Neural progenitor cell (in vitro differentiated cells): ENCODE results near the gene MRPS9. TPM values are rescaled to one million over a fixed set of nuclear protein-coding genes. Genes with fewer than 3 reads are reported as not detected.

Experiments
- DNase-seq: peaks from one replicate; pipeline ENCODE4 v3.0.0-alpha.2; 2016; ENCODE audit warnings: low spot score
- H2AFZ ChIP-seq: fragments of 200-600 bp; sonication (generic); replicated peaks from 2 replicates; pipeline ENCODE4 v1.6.1; 2016; ENCODE audit warnings: antibody characterized with exemption
- H3F3A ChIP-seq: fragments of 200-600 bp; sonication (generic); 2 replicates; pipeline ENCODE4 v1.6.1; 2016; ENCODE audit warnings: antibody characterized with exemption, low read depth
- H3K27ac ChIP-seq: fragments of 200-600 bp; sonication (generic); 2 replicates; pipeline ENCODE4 v1.5.1; 2016; ENCODE audit warnings: mild to moderate bottlenecking
- H3K27me3 ChIP-seq: fragments of 200-600 bp; sonication (generic); 2 replicates; pipeline ENCODE4 v1.6.1; 2016; ENCODE audit warnings: mild to moderate bottlenecking, moderate library complexity
- H3K36me3 ChIP-seq: fragments of 200-600 bp; sonication (generic); 2 replicates; pipeline ENCODE4 v1.5.1; 2016
- H3K4me1 ChIP-seq: fragments of 200-600 bp; sonication (generic); 2 replicates; pipeline ENCODE4 v1.6.1; 2016; ENCODE audit warnings: mixed run types
- H3K4me2 ChIP-seq: fragments of 200-600 bp; sonication (generic); 2 replicates; pipeline ENCODE4 v1.6.1; 2016
- H3K4me3 ChIP-seq: fragments of 200-600 bp; sonication (generic); 2 replicates; pipeline ENCODE4 v1.5.1; 2016
- H3K79me2 ChIP-seq: fragments of 200-600 bp; sonication (generic); 2 replicates; pipeline ENCODE4 v1.6.1; 2016; ENCODE audit warnings: low read depth
- H3K9ac ChIP-seq: fragments of 200-600 bp; sonication (generic); 2 replicates; pipeline ENCODE4 v1.6.1; 2016
- H3K9me3 ChIP-seq: fragments of 200-600 bp; sonication (generic); 2 replicates; pipeline ENCODE4 v1.5.1; 2016; ENCODE audit warnings: low read depth
- H4K20me1 ChIP-seq: fragments of 200-600 bp; sonication (generic); 2 replicates; pipeline ENCODE4 v1.6.1; 2016; ENCODE audit warnings: low read depth
- H3K27ac Mint-ChIP-seq: 3 replicates; pipeline ENCODE4 v1.8.0; 2021; ENCODE audit warnings: mixed read lengths
- H3K27me3 Mint-ChIP-seq: 2 replicates; pipeline ENCODE4 v1.8.0; 2022; ENCODE audit warnings: low read depth, mild to moderate bottlenecking, inconsistent platforms, moderate library complexity, mixed read lengths; ENCODE audit not compliant: insufficient read depth
- H3K36me3 Mint-ChIP-seq: 3 replicates; pipeline ENCODE4 v1.8.0; 2021; ENCODE audit warnings: mixed read lengths
- H3K4me1 Mint-ChIP-seq: 3 replicates; pipeline ENCODE4 v1.8.0; 2021; ENCODE audit warnings: mixed read lengths
- H3K4me3 Mint-ChIP-seq: 3 replicates; pipeline ENCODE4 v1.8.0; 2021; ENCODE audit warnings: mild to moderate bottlenecking, moderate library complexity, mixed read lengths
- H3K9me3 Mint-ChIP-seq: 3 replicates; pipeline ENCODE4 v1.8.0; 2020; ENCODE audit warnings: mixed read lengths
- CTCF ChIP-seq: fragments of 200-600 bp; sonication (generic); IDR thresholded peaks from 2 replicates; pipeline ENCODE4 v1.5.1; 2017; ENCODE audit warnings: antibody characterized with exemption, mild to moderate bottlenecking
- EZH2 ChIP-seq: fragments of 200-600 bp; sonication (generic); IDR thresholded peaks from 2 replicates; pipeline ENCODE4 v1.6.1; 2017; ENCODE audit warnings: antibody characterized with exemption, mild to moderate bottlenecking, moderate library complexity
- EZH2phosphoT487 ChIP-seq: fragments of 200-600 bp; sonication (generic); IDR thresholded peaks from 2 replicates; pipeline ENCODE4 v1.6.1; 2017; ENCODE audit warnings: antibody characterized with exemption
- total RNA-seq: library from RNA; depleted of rRNA; stranded (reverse); fragments of >200 nt; gene quantifications from 2 replicates; pipeline ENCODE4 v1.2.3, GENCODE V29; 2015; ENCODE audit warnings: low replicate concordance

The MRPS9 gene
- total RNA-seq, 1 donor from 2014 or later, result 78.0 TPM

GRCh38 chr2:105070010-105070865 lies 32.4 kb downstream of the MRPS9 start:
- Histone ChIP-seq H3K4me3 (no peak overlapping the region), H3K4me2 (no peak overlapping the region), H3F3A (no peaks in the 10 kb centered on the region), H3K9me3 (no peaks in the 10 kb centered on the region), H2AFZ (no peak overlapping the region), H3K4me1 (peaks cover 13% of the 10 kb centered on the region), H4K20me1 (peaks cover 12% of the 10 kb centered on the region), H3K36me3 (no peaks in the 10 kb centered on the region), H3K79me2 (peaks cover 37% of the 10 kb centered on the region), H3K27ac (no peak overlapping the region), H3K27me3 (no peaks in the 10 kb centered on the region), H3K9ac (no peak overlapping the region)
- Mint-ChIP-seq H3K27me3 (no peaks in the 10 kb centered on the region), H3K27ac (no peak overlapping the region), H3K4me1 (peaks cover 7% of the 10 kb centered on the region), H3K9me3 (no peaks in the 10 kb centered on the region), H3K36me3 (peaks cover 1% of the 10 kb centered on the region), H3K4me3 (no peak overlapping the region)
- TF ChIP-seq EZH2 (no peak), CTCF (no peak), EZH2phosphoT487 (no peak)
- no peak for DNase-seq

GRCh38 chr2:105071379-105071778 lies 33.5 kb downstream of the MRPS9 start:
- Mint-ChIP-seq H3K27ac (no peak overlapping the region), H3K36me3 (peaks cover 1% of the 10 kb centered on the region), H3K4me3 (no peak overlapping the region), H3K4me1 (peaks cover 7% of the 10 kb centered on the region), H3K27me3 (no peaks in the 10 kb centered on the region), H3K9me3 (no peaks in the 10 kb centered on the region)
- Histone ChIP-seq H4K20me1 (peaks cover 8% of the 10 kb centered on the region), H3K9ac (no peak overlapping the region), H3F3A (no peaks in the 10 kb centered on the region), H3K4me1 (peaks cover 6% of the 10 kb centered on the region), H3K9me3 (no peaks in the 10 kb centered on the region), H3K36me3 (no peaks in the 10 kb centered on the region), H3K79me2 (peaks cover 26% of the 10 kb centered on the region), H3K27me3 (no peaks in the 10 kb centered on the region), H3K4me3 (no peak overlapping the region), H3K4me2 (no peak overlapping the region), H2AFZ (no peak overlapping the region), H3K27ac (no peak overlapping the region)
- DNase-seq, result no peak
- TF ChIP-seq EZH2phosphoT487 (no peak), EZH2 (no peak), CTCF (no peak)

GRCh38 chr2:105072039-105072438 lies 34.2 kb downstream of the MRPS9 start:
- H3K4me1 ChIP-seq, result peaks cover 6% of the 10 kb centered on the region

More at GRCh38 chr2:105072039-105072438, 34.2 kb downstream of the MRPS9 start:
- Mint-ChIP-seq H3K36me3 (peaks cover 1% of the 10 kb centered on the region), H3K4me3 (no peak overlapping the region), H3K27me3 (no peaks in the 10 kb centered on the region), H3K9me3 (no peaks in the 10 kb centered on the region), H3K27ac (no peak overlapping the region), H3K4me1 (peaks cover 7% of the 10 kb centered on the region)
- no peaks in the 10 kb centered on the region for H3K36me3 ChIP-seq
- no peak overlapping the region for H3K27ac ChIP-seq
- TF ChIP-seq CTCF, result no peak
- TF ChIP-seq EZH2phosphoT487, result no peak
- no peak for DNase-seq
- H4K20me1 ChIP-seq, result peaks cover 6% of the 10 kb centered on the region
- H3K79me2 ChIP-seq, result peaks cover 21% of the 10 kb centered on the region
- H3K9ac ChIP-seq, result no peak overlapping the region
- H3F3A ChIP-seq, result no peaks in the 10 kb centered on the region
- H3K9me3 ChIP-seq, result no peaks in the 10 kb centered on the region
- no peak overlapping the region for H3K4me3 ChIP-seq
- H3K4me2 ChIP-seq, result no peak overlapping the region
- no peaks in the 10 kb centered on the region for H3K27me3 ChIP-seq
- no peak overlapping the region for H2AFZ ChIP-seq
